ENCODE data around the gene AADACL3.
"Not testable (repeated sequence)": the region's sequence is repeated elsewhere in the genome, so short reads cannot be mapped to it uniquely, and the experiment has no call there.

The AADACL3 gene

GRCh38 chr1:12706061-12706460 lies 9.8 kb upstream of the AADACL3 start:
- H3K4me3 ChIP-seq (ENCODE audit: low read depth, low read length), result no peak overlapping the region
- no peak for TF ChIP-seq CTCF (IDR thresholded peaks at IDR 0.05; ENCODE audit: control insufficient read depth, extremely low read depth, insufficient read depth)
- no peak for DNase-seq (ENCODE audit: low read depth)

- no peak for TF ChIP-seq CTCF (IDR thresholded peaks at IDR 0.05; ENCODE audit: control insufficient read depth, extremely low read depth, insufficient read depth)
- H3K4me3 ChIP-seq (ENCODE audit: low read depth, low read length), result no peak overlapping the region
- peak; percentile 13 for DNase-seq (ENCODE audit: low read depth)
Measured at GRCh38 chr1:12708396-12709090, 7.4 kb upstream of the AADACL3 start.

GRCh38 chr1:12709091-12709491 lies 6.8 kb upstream of the AADACL3 start:
- no peak overlapping the region for H3K4me3 ChIP-seq (ENCODE audit: low read depth, low read length)
- DNase-seq (ENCODE audit: low read depth), result no peak
- no peak for TF ChIP-seq CTCF (IDR thresholded peaks at IDR 0.05; ENCODE audit: control insufficient read depth, extremely low read depth, insufficient read depth)

GRCh38 chr1:12709696-12710095 lies 6.2 kb upstream of the AADACL3 start:
- no peak for TF ChIP-seq CTCF (IDR thresholded peaks at IDR 0.05; ENCODE audit: control insufficient read depth, extremely low read depth, insufficient read depth)
- DNase-seq (ENCODE audit: low read depth), result no peak
- no peak overlapping the region for H3K4me3 ChIP-seq (ENCODE audit: low read depth, low read length)

- DNase-seq (ENCODE audit: low read depth), result no peak
- no peak overlapping the region for H3K4me3 ChIP-seq (ENCODE audit: low read depth, low read length)
- no peak for TF ChIP-seq CTCF (IDR thresholded peaks at IDR 0.05; ENCODE audit: control insufficient read depth, extremely low read depth, insufficient read depth)
Measured at GRCh38 chr1:12711536-12711935, 4.4 kb upstream of the AADACL3 start.

- no peak for DNase-seq (ENCODE audit: low read depth)
- H3K4me3 ChIP-seq (ENCODE audit: low read depth, low read length), result no peak overlapping the region
- TF ChIP-seq CTCF (IDR thresholded peaks at IDR 0.05; ENCODE audit: control insufficient read depth, extremely low read depth, insufficient read depth), result no peak
Measured at GRCh38 chr1:12712076-12712475, 3.8 kb upstream of the AADACL3 start.

- no peak for TF ChIP-seq CTCF (IDR thresholded peaks at IDR 0.05; ENCODE audit: control insufficient read depth, extremely low read depth, insufficient read depth)
- H3K4me3 ChIP-seq (ENCODE audit: low read depth, low read length), result no peak overlapping the region
Measured at GRCh38 chr1:12712929-12713328, 3.0 kb upstream of the AADACL3 start.

GRCh38 chr1:12713651-12714050 lies 2.3 kb upstream of the AADACL3 start:
- H3K4me3 ChIP-seq (ENCODE audit: low read depth, low read length); DNase-seq (ENCODE audit: low read depth): not testable (repeated sequence)

More at GRCh38 chr1:12712929-12713328, 3.0 kb upstream of the AADACL3 start:
- DNase-seq (ENCODE audit: low read depth), result no peak
